Panc1 (cell line): ENCODE results near the gene PAPSS2.

Experiments used
- CTCF ChIP-seq: fragments of 450-650 bp; IDR thresholded peaks from 2 replicates; pipeline ENCODE4 v1.5.1; 2017; ENCODE audit warnings: mild to moderate bottlenecking
- POLR2AphosphoS5 ChIP-seq: IDR thresholded peaks from 2 replicates; pipeline ENCODE4 v1.6.1; 2012; ENCODE audit warnings: mild to moderate bottlenecking, low read depth, low read length, moderate library complexity
- REST ChIP-seq, 2 experiments: IDR thresholded peaks; 2 replicates each; pipeline ENCODE4 v1.6.1; 2011 to 2012; ENCODE audit warnings: low read depth in 2 of 2, control low read depth in 1 of 2, low read length in 1 of 2, mild to moderate bottlenecking in 1 of 2, moderate library complexity in 1 of 2; ENCODE audit not compliant: insufficient read depth in 1 of 2
- SIN3A ChIP-seq: IDR thresholded peaks from 2 replicates; pipeline ENCODE4 v1.6.1; 2012; ENCODE audit warnings: low read depth, mild to moderate bottlenecking, low read length, moderate library complexity, borderline replicate concordance; ENCODE audit not compliant: insufficient read depth
- TCF7L2 ChIP-seq: IDR thresholded peaks from 2 replicates; pipeline ENCODE4 v1.6.1; 2011; ENCODE audit warnings: mild to moderate bottlenecking, low read depth, low read length, inconsistent platforms

- no peak for TF ChIP-seq CTCF
- no peak for TF ChIP-seq POLR2AphosphoS5
- TF ChIP-seq SIN3A: no peak
- TF ChIP-seq REST (IDR thresholded peaks at IDR 0.05; ENCODE audit: insufficient read depth in 1 of 2, low read depth in 2 of 2, low read length in 1 of 2): no peak
- no peak for TF ChIP-seq TCF7L2
These were observed 101.5 kb downstream of the PAPSS2 start for GRCh38 chr10:87761153-87761552.
